ENCODE measurements around the gene JAZF1. TPM values are rescaled to one million over a fixed set of nuclear protein-coding genes. Genes with fewer than 3 reads are reported as not detected.

The JAZF1 gene
- total RNA-seq, 1 experiment from 2014 or later: 3.4 TPM

DNA sequence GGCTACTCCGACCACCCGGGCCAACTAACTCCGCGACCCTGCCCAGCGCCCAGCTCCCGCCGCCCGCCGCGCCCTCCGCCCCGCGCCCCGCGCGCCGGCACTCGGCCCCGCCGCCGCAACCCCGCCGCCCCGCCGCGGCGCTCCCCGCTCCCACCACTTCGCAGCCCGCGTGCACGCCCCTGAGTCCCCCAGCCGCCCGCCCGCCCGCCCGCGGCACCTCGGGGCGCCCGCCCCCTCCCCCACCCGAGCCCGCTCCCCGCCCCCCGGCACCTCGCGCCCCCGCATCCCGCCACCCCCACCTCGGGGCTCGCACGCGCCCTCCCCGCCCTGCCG, 598 bp downstream of the JAZF1 start:
- H3K79me2 ChIP-seq (ENCODE audit: insufficient read depth, low read length): no peaks in the 10 kb centered on the region
- H2AFZ ChIP-seq (ENCODE audit: low read depth, low read length, poor library complexity, severe bottlenecking): no peak overlapping the region
- H3K4me2 ChIP-seq (ENCODE audit: low read length): peak overlapping the region; percentile 82
- no peaks in the 10 kb centered on the region for H3K27me3 ChIP-seq (ENCODE audit: insufficient read depth, low read length)
- CTCF ChIA-PET: no interaction called here
- RAD21 ChIA-PET (ENCODE audit: low non-redundant PET in 1 of 2, low total read pairs in 2 of 2, uncharacterized antibody in 2 of 2, unreplicated experiment in 2 of 2): interaction anchor here in 1 of 2 experiments (0.6 kb wide), 1 partner anchor 984 kb away, joined by 3 read pairs; no protein-coding TSS in a partner anchor
- H3K36me3 ChIP-seq (ENCODE audit: control insufficient read depth in 1 of 2, insufficient read depth in 2 of 2, low read length in 2 of 2): no peaks in the 10 kb centered on the region
- H3K4me1 ChIP-seq (ENCODE audit: control insufficient read depth in 1 of 2, insufficient read depth in 2 of 2, low read length in 2 of 2): peaks cover 4 to 14% of the 10 kb centered on the region in 2 experiments; a peak in 3 of 4 replicates
- DNase-seq (ENCODE audit: low read depth, low spot score) (no peak), ATAC-seq (no peak; the same call in 1 of the 2 replicates)
- no TSS peak for BruUV-seq (replicated peaks)
- H3K4me3 ChIP-seq (replicated peaks in 1 of 2; ENCODE audit: low read depth in 1 of 2, low read length in 2 of 2): peak overlapping the region; percentile 59 to 63
- no peaks in the 10 kb centered on the region for H3K9me2 ChIP-seq (ENCODE audit: insufficient read depth)
- POLR2A ChIA-PET: no interaction called here
- H3K9ac ChIP-seq (ENCODE audit: low read length): no peak overlapping the region
- intact Hi-C loops (cut with micrococcal nuclease): no loop called here
- no peaks in the 10 kb centered on the region for H4K20me1 ChIP-seq (ENCODE audit: insufficient read depth)
- no peak overlapping the region for H3K27ac ChIP-seq (ENCODE audit: low read depth, low read length)
- no peaks in the 10 kb centered on the region for H3K9me3 ChIP-seq (ENCODE audit: control insufficient read depth in 1 of 2, insufficient read depth in 1 of 2, low read depth in 1 of 2, low read length in 2 of 2)
- TF ChIP-seq, protein P1, sequence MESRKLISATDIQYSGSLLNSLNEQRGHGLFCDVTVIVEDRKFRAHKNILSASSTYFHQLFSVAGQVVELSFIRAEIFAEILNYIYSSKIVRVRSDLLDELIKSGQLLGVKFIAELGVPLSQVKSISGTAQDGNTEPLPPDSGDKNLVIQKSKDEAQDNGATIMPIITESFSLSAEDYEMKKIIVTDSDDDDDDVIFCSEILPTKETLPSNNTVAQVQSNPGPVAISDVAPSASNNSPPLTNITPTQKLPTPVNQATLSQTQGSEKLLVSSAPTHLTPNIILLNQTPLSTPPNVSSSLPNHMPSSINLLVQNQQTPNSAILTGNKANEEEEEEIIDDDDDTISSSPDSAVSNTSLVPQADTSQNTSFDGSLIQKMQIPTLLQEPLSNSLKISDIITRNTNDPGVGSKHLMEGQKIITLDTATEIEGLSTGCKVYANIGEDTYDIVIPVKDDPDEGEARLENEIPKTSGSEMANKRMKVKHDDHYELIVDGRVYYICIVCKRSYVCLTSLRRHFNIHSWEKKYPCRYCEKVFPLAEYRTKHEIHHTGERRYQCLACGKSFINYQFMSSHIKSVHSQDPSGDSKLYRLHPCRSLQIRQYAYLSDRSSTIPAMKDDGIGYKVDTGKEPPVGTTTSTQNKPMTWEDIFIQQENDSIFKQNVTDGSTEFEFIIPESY (IDR thresholded peaks at IDR 0.05; ENCODE audit: extremely low read depth, insufficient replicate concordance, low read length): no peak
- TF ChIP-seq EZH2phosphoT487 (IDR thresholded peaks at IDR 0.05; ENCODE audit: borderline replicate concordance) (no peak), POLR2A (IDR thresholded peaks at IDR 0.05; ENCODE audit: borderline replicate concordance, extremely low read depth, insufficient read depth, insufficient read length) (no peak), REST (IDR thresholded peaks at IDR 0.05; ENCODE audit: low read depth) (no peak), ZNF274 (IDR thresholded peaks at IDR 0.05; ENCODE audit: low read depth, low read length) (no peak), RAD21 (IDR thresholded peaks at IDR 0.05; ENCODE audit: low read depth) (no peak), CTCF (IDR thresholded peaks at IDR 0.05 in 2 of 3, conservative IDR thresholded peaks at IDR 0.05 in 1 of 3; ENCODE audit: borderline replicate concordance in 1 of 3, insufficient read depth in 1 of 3, low read depth in 2 of 3, low read length in 2 of 3) (no peak), SIN3A (IDR thresholded peaks at IDR 0.05; ENCODE audit: low read depth) (no peak), JUND (IDR thresholded peaks at IDR 0.05) (no peak), ELF1 (IDR thresholded peaks at IDR 0.05; ENCODE audit: borderline replicate concordance, low read depth) (no peak), POLR2AphosphoS5 (IDR thresholded peaks at IDR 0.05; ENCODE audit: low read depth, low read length) (no peak), ZFX (IDR thresholded peaks at IDR 0.05) (no peak)
- TF ChIP-seq, protein P2, sequence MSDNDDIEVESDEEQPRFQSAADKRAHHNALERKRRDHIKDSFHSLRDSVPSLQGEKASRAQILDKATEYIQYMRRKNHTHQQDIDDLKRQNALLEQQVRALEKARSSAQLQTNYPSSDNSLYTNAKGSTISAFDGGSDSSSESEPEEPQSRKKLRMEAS (IDR thresholded peaks at IDR 0.05): no peak
- TF ChIP-seq, protein P3, sequence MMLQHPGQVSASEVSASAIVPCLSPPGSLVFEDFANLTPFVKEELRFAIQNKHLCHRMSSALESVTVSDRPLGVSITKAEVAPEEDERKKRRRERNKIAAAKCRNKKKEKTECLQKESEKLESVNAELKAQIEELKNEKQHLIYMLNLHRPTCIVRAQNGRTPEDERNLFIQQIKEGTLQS (IDR thresholded peaks at IDR 0.05): no peak
